Lower leg skin (tissue), 4 donors: ENCODE measurements around the gene SHC3. TPM values are rescaled to one million over a fixed set of nuclear protein-coding genes. Genes with fewer than 3 reads are reported as not detected.

Experiments
- DNase-seq, 2 donors: peaks; one replicate each; pipeline ENCODE4 v3.0.0-alpha.2; 2019; ENCODE audit warnings: low spot score in 2 of 2
- H3K4me3 ChIP-seq: fragments of 200-600 bp; sonication (generic); 2 replicates; pipeline ENCODE4 v1.5.1; 2017; ENCODE audit warnings: mild to moderate bottlenecking, low read depth; ENCODE audit not compliant: poor library complexity, severe bottlenecking
- CTCF ChIP-seq, 3 donors: fragments of 450-650 bp; IDR thresholded peaks; one replicate each; pipeline ENCODE4 v1.5.1; 2016; ENCODE audit warnings: antibody characterized with exemption in 3 of 3, mild to moderate bottlenecking in 3 of 3, moderate library complexity in 2 of 3
- POLR2A ChIP-seq, 2 donors: fragments of 450-650 bp; IDR thresholded peaks; one replicate each; pipeline ENCODE4 v1.6.1; 2016 to 2017; ENCODE audit warnings: antibody characterized with exemption in 2 of 2, mild to moderate bottlenecking in 1 of 2, moderate library complexity in 1 of 2
- WGBS, 2 donors: methylation state at CpG; one replicate each; pipeline ENCODE4 v1.1.5; 2018; 5-methylcytosine and 5-hydroxymethylcytosine counted together
- intact Hi-C: fragments of 100-400 bp; cut with DNase I; formaldehyde crosslinking; loops from one replicate; pipeline ENCODE4 v1.15.0; 2023; ENCODE audit warnings: low total_unique reads
- total RNA-seq, 4 donors: library from RNA; depleted of rRNA; stranded (reverse); fragments of >200 nt; gene quantifications; one replicate each; pipeline ENCODE4 v1.1.0, GENCODE V29; 2016

Gene SHC3
- total RNA-seq, 4 donors from 2014 or later: 0.49 to 3.7 (median 1.7) TPM

GRCh38 chr9:89138463-89139390 lies 39.9 kb downstream of the SHC3 start:
- DNase-seq: no peak
- intact Hi-C loops: no loop called here
- TF ChIP-seq POLR2A (IDR thresholded peaks at IDR 0.05) (no peak), CTCF (IDR thresholded peaks at IDR 0.05) (no peak)
- WGBS, 2 donors: 63 to 64% methylated on average over 3 of the region's 3 CpGs
- no peak overlapping the region for H3K4me3 ChIP-seq

- peak; percentile 86 to 90 for DNase-seq
- no peak overlapping the region for H3K4me3 ChIP-seq
- TF ChIP-seq CTCF (IDR thresholded peaks at IDR 0.05) (no peak), POLR2A (IDR thresholded peaks at IDR 0.05) (no peak)
- WGBS, 2 donors: 26 to 30% methylated on average over 8 of the region's 8 CpGs
- intact Hi-C loops: no loop called here
Measured at GRCh38 chr9:89137542-89138462, 40.8 kb downstream of the SHC3 start.

- TF ChIP-seq CTCF (IDR thresholded peaks at IDR 0.05): no peak
- TF ChIP-seq POLR2A (IDR thresholded peaks at IDR 0.05): no peak
- intact Hi-C loops: no loop called here
Measured at GRCh38 chr9:89135591-89136166, 42.9 kb downstream of the SHC3 start.

GRCh38 chr9:89134709-89135108 lies 43.9 kb downstream of the SHC3 start:
- TF ChIP-seq CTCF (IDR thresholded peaks at IDR 0.05) (no peak), POLR2A (IDR thresholded peaks at IDR 0.05) (no peak)
- DNase-seq: no peak
- WGBS, 2 donors: 90 to 97% methylated on average over 1 of the region's 1 CpG
- no peak overlapping the region for H3K4me3 ChIP-seq
- intact Hi-C loops: no loop called here

More at GRCh38 chr9:89135591-89136166, 42.9 kb downstream of the SHC3 start:
- 90 to 91% methylated on average over 3 of the region's 3 CpGs for WGBS, 2 donors
- no peak overlapping the region for H3K4me3 ChIP-seq
- DNase-seq: no peak

- no peak overlapping the region for H3K4me3 ChIP-seq
- TF ChIP-seq CTCF (IDR thresholded peaks at IDR 0.05) (no peak), POLR2A (IDR thresholded peaks at IDR 0.05) (no peak)
- WGBS, 2 donors: 63 to 76% methylated on average over 2 of the region's 2 CpGs
- peak in 1 of 2 donors; percentile 30 for DNase-seq
- intact Hi-C loops: no loop called here
Measured at GRCh38 chr9:89122949-89123348, 55.7 kb downstream of the SHC3 start.
